GM23338 (cell line): ENCODE measurements around the gene CACNG7. TPM values are rescaled to one million over a fixed set of nuclear protein-coding genes. Genes with fewer than 3 reads are reported as not detected.

Experiments used
- ATAC-seq: fragments of 200-7000 bp; cut with Tn5 transposase; 3 replicates; pipeline ENCODE4 v1.9.1; 2020
- DNase-seq: peaks from one replicate; pipeline ENCODE4 v3.0.0-alpha.2; 2015; ENCODE audit warnings: low spot score
- H2AFZ ChIP-seq: fragments of 200-600 bp; sonication (generic); 2 replicates; pipeline ENCODE4 v1.8.0; 2016; ENCODE audit warnings: antibody characterized with exemption, mild to moderate bottlenecking, moderate library complexity
- H3F3A ChIP-seq: fragments of 200-600 bp; sonication (generic); replicated peaks from 2 replicates; pipeline ENCODE4 v1.8.0; 2017; ENCODE audit warnings: antibody characterized with exemption, mixed run types, low read depth
- H3K27ac ChIP-seq: fragments of 200-600 bp; sonication (generic); 2 replicates; pipeline ENCODE4 v1.6.1; 2016; ENCODE audit warnings: low read depth
- H3K27me3 ChIP-seq: fragments of 200-600 bp; sonication (generic); 2 replicates; pipeline ENCODE4 v1.8.0; 2016; ENCODE audit warnings: mild to moderate bottlenecking, mixed run types, moderate library complexity; ENCODE audit not compliant: insufficient read depth
- H3K36me3 ChIP-seq: fragments of 200-600 bp; sonication (generic); 2 replicates; pipeline ENCODE4 v1.8.0; 2016; ENCODE audit warnings: mild to moderate bottlenecking; ENCODE audit not compliant: insufficient read depth
- H3K4me1 ChIP-seq: fragments of 200-600 bp; sonication (generic); 2 replicates; pipeline ENCODE4 v1.8.0; 2016; ENCODE audit warnings: mild to moderate bottlenecking, moderate library complexity; ENCODE audit not compliant: insufficient read depth
- H3K4me2 ChIP-seq: fragments of 200-600 bp; sonication (generic); 2 replicates; pipeline ENCODE4 v1.7.1; 2017; ENCODE audit warnings: mixed run types
- H3K4me3 ChIP-seq: fragments of 200-600 bp; sonication (generic); 2 replicates; pipeline ENCODE4 v1.6.1; 2016; ENCODE audit warnings: mixed run types
- H3K79me2 ChIP-seq: fragments of 200-600 bp; sonication (generic); replicated peaks from 2 replicates; pipeline ENCODE4 v1.8.0; 2017; ENCODE audit warnings: mild to moderate bottlenecking; ENCODE audit not compliant: insufficient read depth
- H3K9me2 ChIP-seq: fragments of 200-600 bp; sonication (generic); 2 replicates; pipeline ENCODE4 v1.8.0; 2017; ENCODE audit not compliant: insufficient read depth
- H4K20me1 ChIP-seq: fragments of 200-600 bp; sonication (generic); replicated peaks from 2 replicates; pipeline ENCODE4 v1.8.0; 2017; ENCODE audit warnings: mild to moderate bottlenecking; ENCODE audit not compliant: insufficient read depth
- H3K27ac Mint-ChIP-seq: 2 replicates; pipeline ENCODE4 v1.8.0; 2020; ENCODE audit warnings: inconsistent platforms, mild to moderate bottlenecking, moderate library complexity, mixed read lengths
- H3K27me3 Mint-ChIP-seq: 3 replicates; pipeline ENCODE4 v1.8.0; 2022; ENCODE audit warnings: low read depth, mild to moderate bottlenecking, moderate library complexity, mixed read lengths, inconsistent platforms; ENCODE audit not compliant: insufficient read depth, poor library complexity
- H3K36me3 Mint-ChIP-seq: 3 replicates; pipeline ENCODE4 v1.8.0; 2021; ENCODE audit warnings: low read depth, mild to moderate bottlenecking, inconsistent platforms, moderate library complexity, mixed read lengths
- H3K4me1 Mint-ChIP-seq: 3 replicates; pipeline ENCODE4 v1.8.0; 2020; ENCODE audit warnings: mild to moderate bottlenecking, inconsistent platforms, mixed read lengths
- H3K4me3 Mint-ChIP-seq: 3 replicates; pipeline ENCODE4 v1.8.0; 2021; ENCODE audit warnings: moderate library complexity, mild to moderate bottlenecking, inconsistent platforms, mixed read lengths
- H3K9me3 Mint-ChIP-seq: 3 replicates; pipeline ENCODE4 v1.8.0; 2020; ENCODE audit warnings: moderate library complexity, mild to moderate bottlenecking, inconsistent platforms, mixed read lengths
- CREB1 ChIP-seq: fragments of 250-450 bp; sonication (Bioruptor Pico); IDR thresholded peaks from 2 replicates; pipeline ENCODE4 v1.5.0; 2020; ENCODE audit warnings: low read depth, mild to moderate bottlenecking, moderate library complexity
- CTCF ChIP-seq, 2 experiments: fragments of 200-600 bp in 1 of 2; sonication (generic) in 1 of 2; conservative IDR thresholded peaks; 2 replicates each; pipeline versions ENCODE4 v1.5.1 to v1.6.1; 2016 to 2017; ENCODE audit warnings: antibody characterized with exemption in 2 of 2, low read depth in 2 of 2, mild to moderate bottlenecking in 2 of 2, moderate library complexity in 1 of 2
- EZH2 ChIP-seq: fragments of 200-600 bp; sonication (generic); IDR thresholded peaks from one replicate; pipeline ENCODE4 v1.8.0; 2017; ENCODE audit warnings: antibody characterized with exemption, mild to moderate bottlenecking, low read depth; ENCODE audit not compliant: unreplicated experiment
- EZH2phosphoT487 ChIP-seq: fragments of 200-600 bp; sonication (generic); IDR thresholded peaks from one replicate; pipeline ENCODE4 v1.8.1; 2018; ENCODE audit warnings: antibody characterized with exemption; ENCODE audit not compliant: unreplicated experiment
- JUNB ChIP-seq: IDR thresholded peaks from one replicate; pipeline ENCODE4 v1.6.1; 2016; ENCODE audit warnings: antibody characterized with exemption; ENCODE audit not compliant: unreplicated experiment
- NANOG ChIP-seq: IDR thresholded peaks from 2 replicates; pipeline ENCODE4 v1.6.1; 2016; ENCODE audit warnings: antibody characterized with exemption, borderline replicate concordance
- POLR2AphosphoS5 ChIP-seq: IDR thresholded peaks from 2 replicates; pipeline ENCODE4 v1.6.1; 2016; ENCODE audit warnings: antibody characterized with exemption, low read depth
- STAT1 ChIP-seq: IDR thresholded peaks from one replicate; pipeline ENCODE4 v1.6.1; 2016; ENCODE audit warnings: antibody characterized with exemption; ENCODE audit not compliant: unreplicated experiment
- ZNF114 ChIP-seq: fragments of 250-450 bp; sonication (Bioruptor Pico); IDR thresholded peaks from 2 replicates; pipeline ENCODE4 v1.5.0; 2020; ENCODE audit warnings: mild to moderate bottlenecking, moderate library complexity
- ZNF331 ChIP-seq: fragments of 250-450 bp; sonication (Bioruptor Pico); IDR thresholded peaks from 2 replicates; pipeline ENCODE4 v1.5.0; 2020; ENCODE audit warnings: low read depth, mild to moderate bottlenecking, moderate library complexity
- ZNF462 ChIP-seq: fragments of 250-450 bp; sonication (Bioruptor Pico); IDR thresholded peaks from 2 replicates; pipeline ENCODE4 v1.5.0; 2020; ENCODE audit warnings: mild to moderate bottlenecking, moderate library complexity
- polyA plus RNA-seq: library from polyadenylated mRNA; unstranded; fragments of >200 nt; fragmentation: Nextera tagmentation; extraction: Ambion mirVana; gene quantifications from 2 replicates; pipeline ENCODE4 v1.2.1, GENCODE V29; 2016
- total RNA-seq: library from RNA; depleted of rRNA; stranded (reverse); fragments of >200 nt; shearing (Covaris generic); gene quantifications from 2 replicates; pipeline ENCODE4 v1.2.3, GENCODE V29; 2014
- TF ChIP-seq, protein P1 (sequence below): IDR thresholded peaks from 2 replicates; pipeline ENCODE4 v1.6.1; 2016; ENCODE audit warnings: antibody characterized with exemption
- TF ChIP-seq, protein P2 (sequence below): IDR thresholded peaks from one replicate; pipeline ENCODE4 v1.6.1; 2018; ENCODE audit warnings: antibody characterized with exemption; ENCODE audit not compliant: unreplicated experiment

The CACNG7 gene
- total and polyA plus RNA-seq, 2 experiments from 2014 or later = 9.8 to 15.6 TPM

DNA sequence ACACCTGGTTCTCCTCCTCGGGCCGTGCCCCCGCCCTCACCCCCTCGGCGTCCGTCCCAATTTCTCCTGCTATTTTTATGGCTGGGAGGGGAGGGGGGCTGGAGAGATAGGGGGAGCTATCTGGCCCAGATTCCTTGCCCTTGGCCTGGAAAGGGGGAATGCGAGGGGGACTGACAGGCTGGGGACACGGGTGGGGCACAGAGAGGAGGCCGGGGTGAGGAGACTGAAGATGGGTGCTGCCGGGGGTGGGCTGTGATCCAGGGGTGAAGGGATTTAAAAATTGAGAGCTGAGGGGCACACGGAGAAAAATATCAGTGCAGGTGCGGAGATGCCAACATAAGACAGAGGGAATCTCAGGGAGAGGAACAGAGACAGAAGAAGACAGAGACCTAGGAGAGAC, 24.8 kb upstream of the CACNG7 start:
- H3K4me1 ChIP-seq = peaks cover 34% of the 10 kb centered on the region
- H3K9me3 Mint-ChIP-seq = no peaks in the 10 kb centered on the region
- H3K4me2 ChIP-seq = peak overlapping the region; percentile 81
- no peaks in the 10 kb centered on the region for H3K9me2 ChIP-seq
- H3K4me3 ChIP-seq = peak overlapping the region; percentile 89
- H2AFZ ChIP-seq = no peak overlapping the region
- H3F3A ChIP-seq = peaks cover 32% of the 10 kb centered on the region
- no peak for DNase-seq
- TF ChIP-seq EZH2 = no peak
- TF ChIP-seq NANOG = no peak
- TF ChIP-seq CREB1 (CRISPR knock-in tag) = no peak
- TF ChIP-seq ZNF331 = no peak
- TF ChIP-seq ZNF462 (CRISPR knock-in tag) = no peak
- no peak for TF ChIP-seq POLR2AphosphoS5
- TF ChIP-seq, protein P1, sequence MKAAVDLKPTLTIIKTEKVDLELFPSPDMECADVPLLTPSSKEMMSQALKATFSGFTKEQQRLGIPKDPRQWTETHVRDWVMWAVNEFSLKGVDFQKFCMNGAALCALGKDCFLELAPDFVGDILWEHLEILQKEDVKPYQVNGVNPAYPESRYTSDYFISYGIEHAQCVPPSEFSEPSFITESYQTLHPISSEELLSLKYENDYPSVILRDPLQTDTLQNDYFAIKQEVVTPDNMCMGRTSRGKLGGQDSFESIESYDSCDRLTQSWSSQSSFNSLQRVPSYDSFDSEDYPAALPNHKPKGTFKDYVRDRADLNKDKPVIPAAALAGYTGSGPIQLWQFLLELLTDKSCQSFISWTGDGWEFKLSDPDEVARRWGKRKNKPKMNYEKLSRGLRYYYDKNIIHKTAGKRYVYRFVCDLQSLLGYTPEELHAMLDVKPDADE = no peak
- TF ChIP-seq, protein P2, sequence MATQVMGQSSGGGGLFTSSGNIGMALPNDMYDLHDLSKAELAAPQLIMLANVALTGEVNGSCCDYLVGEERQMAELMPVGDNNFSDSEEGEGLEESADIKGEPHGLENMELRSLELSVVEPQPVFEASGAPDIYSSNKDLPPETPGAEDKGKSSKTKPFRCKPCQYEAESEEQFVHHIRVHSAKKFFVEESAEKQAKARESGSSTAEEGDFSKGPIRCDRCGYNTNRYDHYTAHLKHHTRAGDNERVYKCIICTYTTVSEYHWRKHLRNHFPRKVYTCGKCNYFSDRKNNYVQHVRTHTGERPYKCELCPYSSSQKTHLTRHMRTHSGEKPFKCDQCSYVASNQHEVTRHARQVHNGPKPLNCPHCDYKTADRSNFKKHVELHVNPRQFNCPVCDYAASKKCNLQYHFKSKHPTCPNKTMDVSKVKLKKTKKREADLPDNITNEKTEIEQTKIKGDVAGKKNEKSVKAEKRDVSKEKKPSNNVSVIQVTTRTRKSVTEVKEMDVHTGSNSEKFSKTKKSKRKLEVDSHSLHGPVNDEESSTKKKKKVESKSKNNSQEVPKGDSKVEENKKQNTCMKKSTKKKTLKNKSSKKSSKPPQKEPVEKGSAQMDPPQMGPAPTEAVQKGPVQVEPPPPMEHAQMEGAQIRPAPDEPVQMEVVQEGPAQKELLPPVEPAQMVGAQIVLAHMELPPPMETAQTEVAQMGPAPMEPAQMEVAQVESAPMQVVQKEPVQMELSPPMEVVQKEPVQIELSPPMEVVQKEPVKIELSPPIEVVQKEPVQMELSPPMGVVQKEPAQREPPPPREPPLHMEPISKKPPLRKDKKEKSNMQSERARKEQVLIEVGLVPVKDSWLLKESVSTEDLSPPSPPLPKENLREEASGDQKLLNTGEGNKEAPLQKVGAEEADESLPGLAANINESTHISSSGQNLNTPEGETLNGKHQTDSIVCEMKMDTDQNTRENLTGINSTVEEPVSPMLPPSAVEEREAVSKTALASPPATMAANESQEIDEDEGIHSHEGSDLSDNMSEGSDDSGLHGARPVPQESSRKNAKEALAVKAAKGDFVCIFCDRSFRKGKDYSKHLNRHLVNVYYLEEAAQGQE = no peak
- TF ChIP-seq EZH2phosphoT487 = no peak
- TF ChIP-seq ZNF114 (CRISPR knock-in tag) = no peak
- no peak for TF ChIP-seq CTCF (conservative IDR thresholded peaks at IDR 0.05; ENCODE audit: low read depth in 2 of 2)
- TF ChIP-seq JUNB = no peak
- no peak for TF ChIP-seq STAT1
- H3K36me3 ChIP-seq = no peaks in the 10 kb centered on the region; the same call in 1 of the 2 replicates
- no peak overlapping the region for H3K27ac Mint-ChIP-seq
- no peaks in the 10 kb centered on the region for H4K20me1 ChIP-seq
- H3K27me3 Mint-ChIP-seq = peaks cover 22% of the 10 kb centered on the region
- ATAC-seq = no peak
- peaks cover 12% of the 10 kb centered on the region for H3K4me1 Mint-ChIP-seq
- no peak overlapping the region for H3K27ac ChIP-seq
- peak overlapping the region; percentile 48 for H3K4me3 Mint-ChIP-seq
- H3K36me3 Mint-ChIP-seq = peaks cover 3% of the 10 kb centered on the region; the same call in 2 of the 3 replicates
- peaks cover 11% of the 10 kb centered on the region for H3K27me3 ChIP-seq
- H3K79me2 ChIP-seq = no peaks in the 10 kb centered on the region
